ENCODE measurements around the gene CENPH.
"Not testable (repeated sequence)": the region's sequence is repeated elsewhere in the genome, so short reads cannot be mapped to it uniquely, and the experiment has no call there.

Gene CENPH

GRCh38 chr5:69189162-69190086 is at the start of gene CENPH:
Gene CENPH, plus strand, starts transcription at chr5:69189583. Its CDS starts 52 bp downstream, at chr5:69189635.
- peak; percentile 87 for DNase-seq (ENCODE audit: low spot score)

- DNase-seq (ENCODE audit: low spot score), result not testable (repeated sequence)
Measured at GRCh38 chr5:69140239-69140638, 49.1 kb upstream of the CENPH start.

- DNase-seq (ENCODE audit: low spot score), result no peak
Measured at GRCh38 chr5:69140827-69141226, 48.6 kb upstream of the CENPH start.

- not testable (repeated sequence) for DNase-seq (ENCODE audit: low spot score)
Measured at GRCh38 chr5:69148576-69148975, 40.8 kb upstream of the CENPH start.

- no peak for DNase-seq (ENCODE audit: low spot score)
Measured at GRCh38 chr5:69148981-69149675, 40.3 kb upstream of the CENPH start.

GRCh38 chr5:69149676-69150010 is 39.7 kb upstream of the CENPH start:
- DNase-seq (ENCODE audit: low spot score), result no peak

GRCh38 chr5:69152731-69153130 is 36.7 kb upstream of the CENPH start:
- DNase-seq (ENCODE audit: low spot score), result no peak

- DNase-seq (ENCODE audit: low spot score), result no peak
Measured at GRCh38 chr5:69156456-69156855, 32.9 kb upstream of the CENPH start.

GRCh38 chr5:69158039-69158438 is 31.3 kb upstream of the CENPH start:
- DNase-seq (ENCODE audit: low spot score), result no peak

- no peak for DNase-seq (ENCODE audit: low spot score)
Measured at GRCh38 chr5:69160651-69161050, 28.7 kb upstream of the CENPH start.

- peak; percentile 96 for DNase-seq (ENCODE audit: low spot score)
Measured at GRCh38 chr5:69166686-69167492, 22.5 kb upstream of the CENPH start, which contains the start of gene CCNB1. Gene CCNB1, plus strand, starts transcription at chr5:69167150. Its CDS starts 113 bp downstream, at chr5:69167263.

GRCh38 chr5:69167493-69167855 is 21.9 kb upstream of the CENPH start:
- DNase-seq (ENCODE audit: low spot score), result no peak

- DNase-seq (ENCODE audit: low spot score), result no peak
Measured at GRCh38 chr5:69167929-69168328, 21.5 kb upstream of the CENPH start.

GRCh38 chr5:69170495-69170894 is 18.9 kb upstream of the CENPH start:
- DNase-seq (ENCODE audit: low spot score), result no peak

GRCh38 chr5:69170969-69171368 is 18.4 kb upstream of the CENPH start:
- no peak for DNase-seq (ENCODE audit: low spot score)

GRCh38 chr5:69181659-69182293 is 7.6 kb upstream of the CENPH start:
- not testable (repeated sequence) for DNase-seq (ENCODE audit: low spot score)

- DNase-seq (ENCODE audit: low spot score), result no peak
Measured at GRCh38 chr5:69184621-69185020, 4.8 kb upstream of the CENPH start.

- DNase-seq (ENCODE audit: low spot score), result no peak
Measured at GRCh38 chr5:69187342-69187741, 2.0 kb upstream of the CENPH start.

GRCh38 chr5:69188811-69189161 is 597 bp upstream of the CENPH start:
- no peak for DNase-seq (ENCODE audit: low spot score)

GRCh38 chr5:69202497-69202896 is 13.1 kb downstream of the CENPH start:
- no peak for DNase-seq (ENCODE audit: low spot score)

GRCh38 chr5:69206528-69207190 is 17.3 kb downstream of the CENPH start:
- DNase-seq (ENCODE audit: low spot score), result no peak
